ENCODE data around the gene MINDY3.
"Not testable (repeated sequence)": the region's sequence is repeated elsewhere in the genome, so short reads cannot be mapped to it uniquely, and the experiment has no call there.

MINDY3 gene

GRCh38 chr10:15764892-15765454 lies 95.3 kb downstream of the MINDY3 start:
- DNase-seq = no peak

- DNase-seq = no peak
Observed at GRCh38 chr10:15763006-15763405, 97.3 kb downstream of the MINDY3 start.

- not testable (repeated sequence) for DNase-seq
Observed at GRCh38 chr10:15762239-15762638, 98.1 kb downstream of the MINDY3 start.

- not testable (repeated sequence) for DNase-seq
Observed at GRCh38 chr10:15761224-15761623, 99.1 kb downstream of the MINDY3 start.

- DNase-seq = no peak
Observed at GRCh38 chr10:15760681-15761080, 99.6 kb downstream of the MINDY3 start.

- no peak for DNase-seq
Observed at GRCh38 chr10:15759265-15759664, 101.0 kb downstream of the MINDY3 start.

- no peak for DNase-seq
Observed at GRCh38 chr10:15758618-15759017, 101.7 kb downstream of the MINDY3 start.

GRCh38 chr10:15754937-15755336 lies 105.4 kb downstream of the MINDY3 start:
- DNase-seq = no peak

GRCh38 chr10:15751046-15751445 lies 109.3 kb downstream of the MINDY3 start:
- DNase-seq = no peak

- no peak for DNase-seq
Observed at GRCh38 chr10:15748126-15748525, 112.2 kb downstream of the MINDY3 start.

GRCh38 chr10:15747632-15748031 lies 112.7 kb downstream of the MINDY3 start:
- no peak for DNase-seq

GRCh38 chr10:15745751-15746150 lies 114.6 kb downstream of the MINDY3 start:
- no peak for DNase-seq

- no peak for DNase-seq
Observed at GRCh38 chr10:15744217-15744865, 116.0 kb downstream of the MINDY3 start.

- DNase-seq = no peak
Observed at GRCh38 chr10:15743443-15743842, 116.9 kb downstream of the MINDY3 start.

- no peak for DNase-seq
Observed at GRCh38 chr10:15742836-15743235, 117.5 kb downstream of the MINDY3 start.

GRCh38 chr10:15742102-15742501 lies 118.2 kb downstream of the MINDY3 start:
- DNase-seq = no peak

- no peak for DNase-seq
Observed at GRCh38 chr10:15741581-15741980, 118.7 kb downstream of the MINDY3 start.

GRCh38 chr10:15740261-15740660 lies 120.0 kb downstream of the MINDY3 start:
- no peak for DNase-seq

- DNase-seq = no peak
Observed at GRCh38 chr10:15739254-15739970, 120.9 kb downstream of the MINDY3 start.

GRCh38 chr10:15738270-15738925 lies 121.9 kb downstream of the MINDY3 start:
- DNase-seq = no peak

GRCh38 chr10:15737656-15738055 lies 122.7 kb downstream of the MINDY3 start:
- DNase-seq = no peak

- no peak for DNase-seq
Observed at GRCh38 chr10:15735763-15736162, 124.5 kb downstream of the MINDY3 start.

- DNase-seq = no peak
Observed at GRCh38 chr10:15730341-15730740, 130.0 kb downstream of the MINDY3 start.

GRCh38 chr10:15729890-15730289 lies 130.4 kb downstream of the MINDY3 start:
- no peak for DNase-seq
